ENCODE results near the gene C2orf72. TPM values are rescaled to one million over a fixed set of nuclear protein-coding genes. Genes with fewer than 3 reads are reported as not detected.

The C2orf72 gene
- total and polyA plus RNA-seq, 2 donors (not counting 1 experiment from before 2014, with no cell fraction given): not detected

GRCh38 chr2:230999477-230999876 is 37.8 kb upstream of the C2orf72 start:
- no peak overlapping the region for H3K4me2 ChIP-seq (replicated peaks; ENCODE audit: low read depth, low read length, poor library complexity, severe bottlenecking)
- H3K27me3 ChIP-seq (replicated peaks in 1 of 4; ENCODE audit: control extremely low read depth in 1 of 4, control insufficient read depth in 3 of 4, insufficient read depth in 4 of 4, low read length in 3 of 4): peaks cover 0 to 47% (median 13%) of the 10 kb centered on the region in 4 experiments
- H3K36me3 ChIP-seq (replicated peaks in 1 of 2; ENCODE audit: control extremely low read depth in 1 of 2, control insufficient read depth in 1 of 2, extremely low read depth in 1 of 2, insufficient read depth in 2 of 2, low read length in 1 of 2): no peaks in the 10 kb centered on the region
- H3K4me1 ChIP-seq (ENCODE audit: control insufficient read depth in 2 of 2, insufficient read depth in 2 of 2, low read length in 2 of 2): no peaks in the 10 kb centered on the region
- ATAC-seq (ENCODE audit: low read depth) (no peak), DNase-seq (no peak)
- intact Hi-C loops (cut with micrococcal nuclease): no loop called here
- H3K9me3 Mint-ChIP-seq (ENCODE audit: insufficient read depth): no peaks in the 10 kb centered on the region
- H3K27me3 Mint-ChIP-seq: peaks cover 68% of the 10 kb centered on the region
- TF ChIP-seq EZH2 (IDR thresholded peaks at IDR 0.05; ENCODE audit: borderline replicate concordance, insufficient read depth, low read depth, low read length, poor library complexity, severe bottlenecking): no peak
- no peak for TF ChIP-seq CTCF (IDR thresholded peaks at IDR 0.05)
- H3K9me3 ChIP-seq (ENCODE audit: control extremely low read depth in 1 of 3, control insufficient read depth in 2 of 3, insufficient read depth in 1 of 3, low read length in 2 of 3): peaks cover 0 to 19% (median 0%) of the 10 kb centered on the region in 3 donors
- H3K79me2 ChIP-seq (ENCODE audit: control insufficient read depth, insufficient read depth, low read length): no peaks in the 10 kb centered on the region
- WGBS (ENCODE audit: insufficient coverage): 72% methylated on average over 2 of the region's 4 CpGs
- no peaks in the 10 kb centered on the region for H4K20me1 ChIP-seq (ENCODE audit: control insufficient read depth, insufficient read depth, low read length, poor library complexity, severe bottlenecking)
- H3K4me1 Mint-ChIP-seq: no peaks in the 10 kb centered on the region
- H3K4me3 ChIP-seq (ENCODE audit: control extremely low read depth in 1 of 5, extremely low read depth in 1 of 5, insufficient read depth in 1 of 5, low read depth in 2 of 5, low read length in 4 of 5): no peak overlapping the region
- no peak overlapping the region for H3K9ac ChIP-seq (ENCODE audit: low read length)
- H2AFZ ChIP-seq (ENCODE audit: insufficient read depth, low read depth, low read length, poor library complexity, severe bottlenecking): no peak overlapping the region
- CTCF ChIA-PET: no interaction called here
- H3K4me3 Mint-ChIP-seq: no peak overlapping the region
- no peak overlapping the region for H3K27ac Mint-ChIP-seq
- POLR2A ChIA-PET: no interaction called here
- no peak overlapping the region for H3K27ac ChIP-seq (ENCODE audit: low read length in 2 of 2)

GRCh38 chr2:231000211-231000904 is 37.0 kb upstream of the C2orf72 start:
- H3K4me3 ChIP-seq (ENCODE audit: control extremely low read depth in 1 of 5, extremely low read depth in 1 of 5, insufficient read depth in 1 of 5, low read depth in 2 of 5, low read length in 4 of 5): no peak overlapping the region
- ChIA-PET POLR2A (no interaction called here), CTCF (no interaction called here)
- peaks cover 4% of the 10 kb centered on the region for H3K9me3 Mint-ChIP-seq (ENCODE audit: insufficient read depth)
- intact Hi-C loops (cut with micrococcal nuclease): no loop called here
- no peak for TF ChIP-seq EZH2 (IDR thresholded peaks at IDR 0.05; ENCODE audit: borderline replicate concordance, insufficient read depth, low read depth, low read length, poor library complexity, severe bottlenecking)
- TF ChIP-seq CTCF (IDR thresholded peaks at IDR 0.05): no peak
- no peak overlapping the region for H3K27ac Mint-ChIP-seq
- no peak for DNase-seq
- peaks cover 0 to 47% (median 13%) of the 10 kb centered on the region in 4 experiments for H3K27me3 ChIP-seq (replicated peaks in 1 of 4; ENCODE audit: control extremely low read depth in 1 of 4, control insufficient read depth in 3 of 4, insufficient read depth in 4 of 4, low read length in 3 of 4)
- H2AFZ ChIP-seq (ENCODE audit: insufficient read depth, low read depth, low read length, poor library complexity, severe bottlenecking): no peak overlapping the region
- ATAC-seq (ENCODE audit: low read depth): no peak
- no peaks in the 10 kb centered on the region for H4K20me1 ChIP-seq (ENCODE audit: control insufficient read depth, insufficient read depth, low read length, poor library complexity, severe bottlenecking)
- H3K9ac ChIP-seq (ENCODE audit: low read length): no peak overlapping the region
- no peaks in the 10 kb centered on the region for H3K4me1 Mint-ChIP-seq
- no peak overlapping the region for H3K4me3 Mint-ChIP-seq
- H3K27me3 Mint-ChIP-seq: peaks cover 65% of the 10 kb centered on the region
- H3K27ac ChIP-seq (ENCODE audit: low read length in 2 of 2): no peak overlapping the region
- WGBS (ENCODE audit: insufficient coverage): 42% methylated on average over 24 of the region's 24 CpGs
- H3K4me1 ChIP-seq (ENCODE audit: control insufficient read depth in 2 of 2, insufficient read depth in 2 of 2, low read length in 2 of 2): no peaks in the 10 kb centered on the region
- H3K36me3 ChIP-seq (replicated peaks in 1 of 2; ENCODE audit: control extremely low read depth in 1 of 2, control insufficient read depth in 1 of 2, extremely low read depth in 1 of 2, insufficient read depth in 2 of 2, low read length in 1 of 2): no peaks in the 10 kb centered on the region
- H3K79me2 ChIP-seq (ENCODE audit: control insufficient read depth, insufficient read depth, low read length): no peaks in the 10 kb centered on the region
- peaks cover 0 to 23% (median 0%) of the 10 kb centered on the region in 3 donors for H3K9me3 ChIP-seq (ENCODE audit: control extremely low read depth in 1 of 3, control insufficient read depth in 2 of 3, insufficient read depth in 1 of 3, low read length in 2 of 3)
- H3K4me2 ChIP-seq (replicated peaks; ENCODE audit: low read depth, low read length, poor library complexity, severe bottlenecking): no peak overlapping the region

All from B cell (primary cell).